Upper lobe of left lung (tissue), 4 donors: ENCODE data around the gene FLAD1.

Source experiments
- EP300 ChIP-seq, 4 donors: sonication (generic); formaldehyde crosslinking; IDR thresholded peaks; one replicate each; pipeline ENCODE4 v1.5.1; 2017; ENCODE audit warnings: antibody characterized with exemption in 4 of 4, control low read depth in 2 of 4
- POLR2AphosphoS5 ChIP-seq, 2 donors: sonication (generic); formaldehyde crosslinking; IDR thresholded peaks; one replicate each; pipeline ENCODE4 v1.5.1; 2017; ENCODE audit warnings: antibody characterized with exemption in 2 of 2
- TF ChIP-seq, protein P1 (sequence below), 6 experiments: fragments of 450-650 bp in 4 of 6; fragments of 200-600 bp in 2 of 6; sonication (generic) in 2 of 6; IDR thresholded peaks; one replicate each; pipeline ENCODE4 v1.5.1; 2016 to 2019; ENCODE audit warnings: antibody characterized with exemption in 6 of 6

DNA sequence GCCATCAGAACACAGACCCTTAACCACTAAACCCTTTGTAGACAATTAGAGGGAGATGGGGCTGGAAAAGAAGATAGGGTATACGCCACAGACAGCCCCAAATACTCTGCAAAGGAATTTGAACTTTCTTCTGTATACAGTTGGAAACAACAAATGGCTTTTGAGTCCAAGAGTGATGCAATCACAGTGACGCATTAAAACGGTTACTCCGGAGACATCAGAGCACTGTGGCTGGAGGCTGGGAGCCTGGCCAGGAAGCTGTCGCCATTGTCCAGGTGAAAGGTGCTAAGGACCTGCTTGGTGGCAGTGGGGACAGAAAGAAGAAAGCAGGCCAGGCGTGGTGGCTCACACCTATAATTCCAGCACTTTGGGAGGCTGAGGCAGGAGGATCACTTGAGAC lies 4.2 kb downstream of the FLAD1 start:
- TF ChIP-seq EP300 (IDR thresholded peaks at IDR 0.05) (no peak), POLR2AphosphoS5 (IDR thresholded peaks at IDR 0.05) (no peak)
- TF ChIP-seq, protein P1, sequence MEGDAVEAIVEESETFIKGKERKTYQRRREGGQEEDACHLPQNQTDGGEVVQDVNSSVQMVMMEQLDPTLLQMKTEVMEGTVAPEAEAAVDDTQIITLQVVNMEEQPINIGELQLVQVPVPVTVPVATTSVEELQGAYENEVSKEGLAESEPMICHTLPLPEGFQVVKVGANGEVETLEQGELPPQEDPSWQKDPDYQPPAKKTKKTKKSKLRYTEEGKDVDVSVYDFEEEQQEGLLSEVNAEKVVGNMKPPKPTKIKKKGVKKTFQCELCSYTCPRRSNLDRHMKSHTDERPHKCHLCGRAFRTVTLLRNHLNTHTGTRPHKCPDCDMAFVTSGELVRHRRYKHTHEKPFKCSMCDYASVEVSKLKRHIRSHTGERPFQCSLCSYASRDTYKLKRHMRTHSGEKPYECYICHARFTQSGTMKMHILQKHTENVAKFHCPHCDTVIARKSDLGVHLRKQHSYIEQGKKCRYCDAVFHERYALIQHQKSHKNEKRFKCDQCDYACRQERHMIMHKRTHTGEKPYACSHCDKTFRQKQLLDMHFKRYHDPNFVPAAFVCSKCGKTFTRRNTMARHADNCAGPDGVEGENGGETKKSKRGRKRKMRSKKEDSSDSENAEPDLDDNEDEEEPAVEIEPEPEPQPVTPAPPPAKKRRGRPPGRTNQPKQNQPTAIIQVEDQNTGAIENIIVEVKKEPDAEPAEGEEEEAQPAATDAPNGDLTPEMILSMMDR (IDR thresholded peaks at IDR 0.05), result no peak
